ENCODE measurements around the gene MYO1E.

Gene MYO1E

GRCh38 chr15:59259137-59259943 is 113.3 kb downstream of the MYO1E start:
- no peak for DNase-seq

- DNase-seq, result no peak
These were observed 114.4 kb downstream of the MYO1E start for GRCh38 chr15:59258317-59258716.

GRCh38 chr15:59257140-59257539 is 115.5 kb downstream of the MYO1E start:
- DNase-seq, result no peak

- no peak for DNase-seq
These were observed 116.2 kb downstream of the MYO1E start for GRCh38 chr15:59256482-59256881.

- no peak for DNase-seq
These were observed 116.9 kb downstream of the MYO1E start for GRCh38 chr15:59255680-59256336.

- DNase-seq, result no peak
These were observed 120.5 kb downstream of the MYO1E start for GRCh38 chr15:59252137-59252536.

GRCh38 chr15:59251001-59251845 is 121.4 kb downstream of the MYO1E start:
- DNase-seq, result no peak

GRCh38 chr15:59250249-59250648 is 122.4 kb downstream of the MYO1E start:
- no peak for DNase-seq

- no peak for DNase-seq
These were observed 122.9 kb downstream of the MYO1E start for GRCh38 chr15:59249816-59250215.

GRCh38 chr15:59247364-59247763 is 125.3 kb downstream of the MYO1E start:
- peak; percentile 70 for DNase-seq

GRCh38 chr15:59245559-59245958 is 127.1 kb downstream of the MYO1E start:
- no peak for DNase-seq

- DNase-seq, result no peak
These were observed 128.3 kb downstream of the MYO1E start for GRCh38 chr15:59244337-59244736.

GRCh38 chr15:59243622-59244021 is 129.0 kb downstream of the MYO1E start:
- DNase-seq, result no peak

GRCh38 chr15:59242649-59243048 is 130.0 kb downstream of the MYO1E start:
- DNase-seq, result no peak

GRCh38 chr15:59240036-59240435 is 132.6 kb downstream of the MYO1E start:
- no peak for DNase-seq

- DNase-seq, result no peak
These were observed 134.7 kb downstream of the MYO1E start for GRCh38 chr15:59237924-59238331.

- no peak for DNase-seq
These were observed 135.4 kb downstream of the MYO1E start for GRCh38 chr15:59237119-59237855.

- DNase-seq, result no peak
These were observed 136.3 kb downstream of the MYO1E start for GRCh38 chr15:59236394-59236793.

GRCh38 chr15:59232476-59232875 is 140.2 kb downstream of the MYO1E start:
- peak; percentile 90 for DNase-seq

- no peak for DNase-seq
These were observed 142.1 kb downstream of the MYO1E start for GRCh38 chr15:59230531-59231055.

- DNase-seq, result no peak
These were observed 143.2 kb downstream of the MYO1E start for GRCh38 chr15:59229453-59229852.

GRCh38 chr15:59229015-59229414 is 143.7 kb downstream of the MYO1E start:
- no peak for DNase-seq

Data from fibroblast of skin of abdomen (primary cell).